Neural crest cell (in vitro differentiated cells): Measurements from ENCODE around the gene LIPF. TPM values are rescaled to one million over a fixed set of nuclear protein-coding genes. Genes with fewer than 3 reads are reported as not detected.
"Not testable (repeated sequence)": the region's sequence is repeated elsewhere in the genome, so short reads cannot be mapped to it uniquely, and the experiment has no call there.

Experiments used
- DNase-seq: peaks from one replicate; pipeline ENCODE4 v3.0.0; 2021; ENCODE audit warnings: low read depth, mixed read lengths, low spot score
- H3K27ac Mint-ChIP-seq: one replicate; pipeline ENCODE4 v1.8.0; 2021; ENCODE audit warnings: mild to moderate bottlenecking, mixed read lengths; ENCODE audit not compliant: unreplicated experiment
- H3K27me3 Mint-ChIP-seq: 2 replicates; pipeline ENCODE4 v1.8.0; 2021; ENCODE audit warnings: low read depth, mild to moderate bottlenecking, mixed read lengths
- H3K36me3 Mint-ChIP-seq: 2 replicates; pipeline ENCODE4 v1.8.0; 2021; ENCODE audit warnings: low read depth, mild to moderate bottlenecking, mixed read lengths
- H3K4me1 Mint-ChIP-seq: 2 replicates; pipeline ENCODE4 v1.8.0; 2021; ENCODE audit warnings: mixed read lengths
- H3K4me3 Mint-ChIP-seq: one replicate; pipeline ENCODE4 v1.8.0; 2021; ENCODE audit warnings: mild to moderate bottlenecking, mixed read lengths
- H3K9me3 Mint-ChIP-seq: 2 replicates; pipeline ENCODE4 v1.8.0; 2021; ENCODE audit warnings: mixed read lengths
- CTCF ChIP-seq: fragments of 200-600 bp; sonication (generic); conservative IDR thresholded peaks from 2 replicates; pipeline ENCODE4 v1.5.0; 2021; ENCODE audit warnings: antibody characterized with exemption, mild to moderate bottlenecking
- total RNA-seq: library from RNA; stranded (reverse); gene quantifications from 2 replicates; pipeline ENCODE4 v1.2.1, GENCODE V29; 2021

LIPF gene
- total RNA-seq, 1 donor from 2014 or later: not detected

- no peaks in the 10 kb centered on the region for H3K4me1 Mint-ChIP-seq
- no peak overlapping the region for H3K27ac Mint-ChIP-seq
- no peaks in the 10 kb centered on the region for H3K9me3 Mint-ChIP-seq
- H3K27me3 Mint-ChIP-seq: peaks cover 3% of the 10 kb centered on the region
- no peaks in the 10 kb centered on the region for H3K36me3 Mint-ChIP-seq
- DNase-seq: no peak
- no peak overlapping the region for H3K4me3 Mint-ChIP-seq
- no peak for TF ChIP-seq CTCF
Observed at GRCh38 chr10:88689366-88689765, 25.1 kb downstream of the LIPF start.

GRCh38 chr10:88693392-88694020 lies 29.3 kb downstream of the LIPF start:
- Mint-ChIP-seq H3K4me1 (no peaks in the 10 kb centered on the region), H3K4me3 (no peak overlapping the region), H3K27me3 (peaks cover 6% of the 10 kb centered on the region), H3K36me3 (no peaks in the 10 kb centered on the region), H3K9me3 (no peaks in the 10 kb centered on the region), H3K27ac (no peak overlapping the region)
- no peak for DNase-seq
- peak; percentile 45 for TF ChIP-seq CTCF

GRCh38 chr10:88702848-88703597 lies 38.8 kb downstream of the LIPF start:
- DNase-seq: no peak
- Mint-ChIP-seq H3K4me1 (no peaks in the 10 kb centered on the region), H3K36me3 (no peaks in the 10 kb centered on the region), H3K27ac (no peak overlapping the region), H3K27me3 (no peaks in the 10 kb centered on the region), H3K4me3 (no peak overlapping the region), H3K9me3 (no peaks in the 10 kb centered on the region)
- no peak for TF ChIP-seq CTCF

GRCh38 chr10:88705958-88706357 lies 41.7 kb downstream of the LIPF start, which contains the start of gene LIPK:
TSS of gene LIPK (plus strand) at chr10:88706249. CDS start at chr10:88724544, 18,295 bp downstream.
- Mint-ChIP-seq H3K4me3 (no peak within 1 kb of the TSS), H3K36me3 (no peaks in the 10 kb centered on the region), H3K9me3 (no peaks in the 10 kb centered on the region), H3K27ac (no peak within 1 kb of the TSS), H3K4me1 (no peaks in the 10 kb centered on the region), H3K27me3 (no peaks in the 10 kb centered on the region)
- no peak for DNase-seq
- TF ChIP-seq CTCF: no peak

GRCh38 chr10:88707429-88708155 lies 43.4 kb downstream of the LIPF start:
- Mint-ChIP-seq H3K4me3 (no peak overlapping the region), H3K4me1 (no peaks in the 10 kb centered on the region), H3K27ac (no peak overlapping the region), H3K36me3 (no peaks in the 10 kb centered on the region), H3K27me3 (no peaks in the 10 kb centered on the region), H3K9me3 (no peaks in the 10 kb centered on the region)
- DNase-seq: no peak
- TF ChIP-seq CTCF: no peak

GRCh38 chr10:88709361-88709760 lies 45.1 kb downstream of the LIPF start:
- not testable (repeated sequence) for H3K4me1 Mint-ChIP-seq, H3K9me3 Mint-ChIP-seq, H3K27me3 Mint-ChIP-seq, DNase-seq, H3K4me3 Mint-ChIP-seq, H3K36me3 Mint-ChIP-seq, H3K27ac Mint-ChIP-seq
